Measurements from ENCODE around the gene SLC4A9. TPM values are rescaled to one million over a fixed set of nuclear protein-coding genes. Genes with fewer than 3 reads are reported as not detected.

Gene SLC4A9
- total and polyA plus RNA-seq, 8 donors, result 0.30 TPM; not detected in 7

- no peak for TF ChIP-seq CTCF (IDR thresholded peaks at IDR 0.05)
- TF ChIP-seq POLR2AphosphoS5 (IDR thresholded peaks at IDR 0.05), result no peak
- TF ChIP-seq EP300 (IDR thresholded peaks at IDR 0.05), result no peak
- TF ChIP-seq POLR2A (IDR thresholded peaks at IDR 0.05), result no peak
- intact Hi-C loops (cut with DNase I; ENCODE audit: low total_unique reads), result no loop called here
- 84 to 96% (median 92%) methylated on average over 3 of the region's 3 CpGs for WGBS, 5 donors
- no peaks in the 10 kb centered on the region for H3K9me3 ChIP-seq
- H3K36me3 ChIP-seq, result no peaks in the 10 kb centered on the region
- peaks cover 33 to 74% (median 57%) of the 10 kb centered on the region in 4 donors for H3K4me1 ChIP-seq
- peak overlapping the region in 2 of 5 donors; percentile 81 to 84 for H3K27ac ChIP-seq
- DNase-seq, result no peak
- no peak overlapping the region for H3K4me3 ChIP-seq
- no peaks in the 10 kb centered on the region for H3K27me3 ChIP-seq
These were observed 34.5 kb upstream of the SLC4A9 start for GRCh38 chr5:140325486-140325885.

- intact Hi-C loops (cut with DNase I; ENCODE audit: low total_unique reads), result no loop called here
- WGBS, 5 donors, result 22 to 37% (median 26%) methylated on average over 2 of the region's 2 CpGs
- no peak for DNase-seq
- no peaks in the 10 kb centered on the region for H3K27me3 ChIP-seq
- peak overlapping the region in 2 of 5 donors; percentile 1 to 4 for H3K27ac ChIP-seq
- H3K36me3 ChIP-seq, result peaks cover 0 to 2% (median under 1%) of the 10 kb centered on the region in 4 donors
- no peaks in the 10 kb centered on the region for H3K9me3 ChIP-seq
- no peak overlapping the region for H3K4me3 ChIP-seq
- peaks cover 34 to 76% (median 56%) of the 10 kb centered on the region in 4 donors for H3K4me1 ChIP-seq
- no peak for TF ChIP-seq EP300 (IDR thresholded peaks at IDR 0.05)
- no peak for TF ChIP-seq CTCF (IDR thresholded peaks at IDR 0.05)
- no peak for TF ChIP-seq POLR2AphosphoS5 (IDR thresholded peaks at IDR 0.05)
- no peak for TF ChIP-seq POLR2A (IDR thresholded peaks at IDR 0.05)
These were observed 32.4 kb upstream of the SLC4A9 start for GRCh38 chr5:140327589-140327988.

GRCh38 chr5:140328036-140328764 is 31.8 kb upstream of the SLC4A9 start:
- intact Hi-C loops (cut with DNase I; ENCODE audit: low total_unique reads), result no loop called here
- Histone ChIP-seq H3K36me3 (peaks cover 0 to 8% (median 6%) of the 10 kb centered on the region in 4 donors), H3K4me3 (no peak overlapping the region), H3K27ac (peak overlapping the region in 2 of 5 donors; percentile 1 to 4), H3K9me3 (no peaks in the 10 kb centered on the region), H3K27me3 (no peaks in the 10 kb centered on the region), H3K4me1 (peaks cover 34 to 76% (median 54%) of the 10 kb centered on the region in 4 donors)
- WGBS, 5 donors, result 68 to 77% (median 71%) methylated on average over 8 of the region's 8 CpGs
- no peak for DNase-seq
- no peak for TF ChIP-seq CTCF (IDR thresholded peaks at IDR 0.05)
- TF ChIP-seq POLR2AphosphoS5 (IDR thresholded peaks at IDR 0.05), result no peak
- no peak for TF ChIP-seq POLR2A (IDR thresholded peaks at IDR 0.05)
- no peak for TF ChIP-seq EP300 (IDR thresholded peaks at IDR 0.05)

- Histone ChIP-seq H3K36me3 (peaks cover 7 to 25% (median 23%) of the 10 kb centered on the region in 4 donors), H3K4me3 (no peak overlapping the region), H3K27ac (peak overlapping the region in 4 of 5 donors; percentile 5 to 58 (median 27)), H3K27me3 (no peaks in the 10 kb centered on the region), H3K9me3 (no peaks in the 10 kb centered on the region), H3K4me1 (peaks cover 27 to 71% (median 49%) of the 10 kb centered on the region in 4 donors)
- no peak for DNase-seq
- intact Hi-C loops (cut with DNase I; ENCODE audit: low total_unique reads), result no loop called here
- 57 to 79% (median 62%) methylated on average over 5 of the region's 5 CpGs for WGBS, 5 donors
- TF ChIP-seq POLR2AphosphoS5 (IDR thresholded peaks at IDR 0.05), result no peak
- TF ChIP-seq CTCF (IDR thresholded peaks at IDR 0.05), result no peak
- TF ChIP-seq EP300 (IDR thresholded peaks at IDR 0.05), result no peak
- no peak for TF ChIP-seq POLR2A (IDR thresholded peaks at IDR 0.05)
These were observed 30.1 kb upstream of the SLC4A9 start for GRCh38 chr5:140329739-140330481.
